GM19238 (cell line): ENCODE measurements around the gene PLPP4.

Experiments used
- DNase-seq: peaks from one replicate; pipeline ENCODE4 v3.0.0; 2011; ENCODE audit warnings: low spot score; ENCODE audit not compliant: insufficient read length

The PLPP4 gene

GRCh38 chr10:120516426-120516825 is 59.4 kb downstream of the PLPP4 start:
- no peak for DNase-seq

- no peak for DNase-seq
Measured at GRCh38 chr10:120517196-120517595, 60.2 kb downstream of the PLPP4 start.

GRCh38 chr10:120517881-120518484 is 61.0 kb downstream of the PLPP4 start:
- DNase-seq, result no peak

GRCh38 chr10:120521880-120522279 is 64.9 kb downstream of the PLPP4 start:
- no peak for DNase-seq

GRCh38 chr10:120527691-120528090 is 70.7 kb downstream of the PLPP4 start:
- no peak for DNase-seq

- DNase-seq, result no peak
Measured at GRCh38 chr10:120530699-120531098, 73.7 kb downstream of the PLPP4 start.

- DNase-seq, result no peak
Measured at GRCh38 chr10:120538091-120538490, 81.1 kb downstream of the PLPP4 start.

- DNase-seq, result no peak
Measured at GRCh38 chr10:120539076-120539475, 82.0 kb downstream of the PLPP4 start.

GRCh38 chr10:120540486-120540885 is 83.5 kb downstream of the PLPP4 start:
- DNase-seq, result no peak

GRCh38 chr10:120541984-120542383 is 85.0 kb downstream of the PLPP4 start:
- DNase-seq, result no peak

GRCh38 chr10:120542591-120542990 is 85.6 kb downstream of the PLPP4 start:
- DNase-seq, result no peak

- DNase-seq, result no peak
Measured at GRCh38 chr10:120543291-120543690, 86.3 kb downstream of the PLPP4 start.

GRCh38 chr10:120548210-120548609 is 91.2 kb downstream of the PLPP4 start:
- DNase-seq, result no peak

- no peak for DNase-seq
Measured at GRCh38 chr10:120552262-120552661, 95.2 kb downstream of the PLPP4 start.

GRCh38 chr10:120553911-120554310 is 96.9 kb downstream of the PLPP4 start:
- DNase-seq, result no peak

GRCh38 chr10:120555436-120555835 is 98.4 kb downstream of the PLPP4 start:
- no peak for DNase-seq

GRCh38 chr10:120555842-120556532 is 99.0 kb downstream of the PLPP4 start:
- no peak for DNase-seq

GRCh38 chr10:120557311-120557710 is 100.3 kb downstream of the PLPP4 start:
- DNase-seq, result no peak

- DNase-seq, result no peak
Measured at GRCh38 chr10:120559800-120560199, 102.8 kb downstream of the PLPP4 start.

- DNase-seq, result no peak
Measured at GRCh38 chr10:120562956-120563355, 105.9 kb downstream of the PLPP4 start.

- DNase-seq, result no peak
Measured at GRCh38 chr10:120570418-120570817, 113.4 kb downstream of the PLPP4 start.

- DNase-seq, result no peak
Measured at GRCh38 chr10:120571266-120571665, 114.2 kb downstream of the PLPP4 start.

GRCh38 chr10:120572307-120572706 is 115.3 kb downstream of the PLPP4 start:
- DNase-seq, result no peak
